GM19438 (cell line): ENCODE measurements around the gene ARL13B.
A peak's percentile ranks its signal among the peaks of the same experiment; 100 is the strongest.
"Not testable (repeated sequence)": the region's sequence is repeated elsewhere in the genome, so short reads cannot be mapped to it uniquely, and the experiment has no call there.

Source experiments
- ATAC-seq: cut with Tn5 transposase; IDR thresholded peaks from one replicate; pipeline ENCODE4 v1.9.1; 2021; ENCODE audit warnings: low read depth; ENCODE audit not compliant: unreplicated experiment

ARL13B gene

GRCh38 chr3:93979850-93980676 is at the start of gene ARL13B:
Gene ARL13B (plus strand): TSS chr3:93980155. CDS start chr3:93980424, 269 bp downstream.
- peak; percentile 100 for ATAC-seq

- ATAC-seq = no peak
These were observed 48.2 kb upstream of the ARL13B start for GRCh38 chr3:93931597-93932229.

- ATAC-seq = no peak
These were observed 45.4 kb upstream of the ARL13B start for GRCh38 chr3:93934366-93935046.

- no peak for ATAC-seq
These were observed 43.4 kb upstream of the ARL13B start for GRCh38 chr3:93936549-93936948.

GRCh38 chr3:93937485-93937884 is 42.5 kb upstream of the ARL13B start:
- ATAC-seq = not testable (repeated sequence)

- ATAC-seq = not testable (repeated sequence)
These were observed 30.0 kb upstream of the ARL13B start for GRCh38 chr3:93949958-93950357.

- no peak for ATAC-seq
These were observed 18.9 kb upstream of the ARL13B start for GRCh38 chr3:93961026-93961425.

- ATAC-seq = no peak
These were observed 18.5 kb upstream of the ARL13B start for GRCh38 chr3:93961489-93961888.

- ATAC-seq = no peak
These were observed 17.2 kb upstream of the ARL13B start for GRCh38 chr3:93962798-93963197.

- ATAC-seq = not testable (repeated sequence)
These were observed 14.8 kb upstream of the ARL13B start for GRCh38 chr3:93965106-93965505.

- ATAC-seq = no peak
These were observed 10.5 kb upstream of the ARL13B start for GRCh38 chr3:93969443-93969842.

GRCh38 chr3:93969997-93970396 is 10.0 kb upstream of the ARL13B start:
- no peak for ATAC-seq

- ATAC-seq = peak; percentile 87
These were observed 6.5 kb upstream of the ARL13B start, which contains the start of gene PROS1 for GRCh38 chr3:93973131-93974126. Gene PROS1 (minus strand): TSS chr3:93973896. CDS start chr3:93973749, 147 bp downstream.

GRCh38 chr3:93981649-93982048 is 1.7 kb downstream of the ARL13B start:
- ATAC-seq = no peak

- ATAC-seq = no peak
These were observed 3.5 kb downstream of the ARL13B start for GRCh38 chr3:93983408-93983807.

GRCh38 chr3:93984618-93985017 is 4.7 kb downstream of the ARL13B start:
- ATAC-seq = no peak

GRCh38 chr3:93988283-93988682 is 8.3 kb downstream of the ARL13B start:
- no peak for ATAC-seq

GRCh38 chr3:93988764-93989163 is 8.8 kb downstream of the ARL13B start:
- ATAC-seq = no peak

GRCh38 chr3:93989241-93989640 is 9.3 kb downstream of the ARL13B start:
- no peak for ATAC-seq

GRCh38 chr3:93991631-93992030 is 11.7 kb downstream of the ARL13B start:
- ATAC-seq = no peak
